Testis (tissue), 3 donors: ENCODE results near the gene GRIA4. TPM values are rescaled to one million over a fixed set of nuclear protein-coding genes. Genes with fewer than 3 reads are reported as not detected.

ENCODE experiments used
- DNase-seq: peaks from one replicate; pipeline ENCODE4 v3.0.0-alpha.2; 2019
- H3K27ac ChIP-seq, 2 donors: fragments of 200-600 bp; sonication (generic); one replicate each; pipeline ENCODE4 v1.5.1; 2019
- H3K27me3 ChIP-seq: fragments of 200-600 bp; sonication (generic); one replicate; pipeline ENCODE4 v1.5.1; 2019
- H3K36me3 ChIP-seq: fragments of 200-600 bp; sonication (generic); one replicate; pipeline ENCODE4 v1.5.1; 2017; ENCODE audit warnings: low read depth; ENCODE audit errors: missing control alignments
- H3K4me1 ChIP-seq: fragments of 200-600 bp; sonication (generic); one replicate; pipeline ENCODE4 v1.5.1; 2019
- H3K4me3 ChIP-seq, 2 donors: fragments of 200-600 bp; sonication (generic); one replicate each; pipeline ENCODE4 v1.5.1; 2017 to 2019
- H3K9me3 ChIP-seq: fragments of 200-600 bp; sonication (generic); one replicate; pipeline ENCODE4 v1.5.1; 2017
- POLR2A ChIP-seq: fragments of 450-650 bp; IDR thresholded peaks from one replicate; pipeline ENCODE4 v1.6.1; 2017; ENCODE audit warnings: antibody characterized with exemption, mild to moderate bottlenecking, moderate library complexity
- WGBS, 2 donors: methylation state at CpG; one replicate each; pipeline ENCODE4 v1.1.5; 2018; 5-methylcytosine and 5-hydroxymethylcytosine counted together
- intact Hi-C: fragments of 100-400 bp; cut with DNase I; formaldehyde crosslinking; loops from one replicate; pipeline ENCODE4 v1.15.1; 2023; ENCODE audit warnings: low total_unique reads
- polyA plus RNA-seq: library from polyadenylated mRNA; stranded (reverse); fragments of 350-450 nt; fragmentation: Illumina TruSeq; extraction: RNeasy Lipid Tissue Mini Kit (QIAGEN cat#74804); gene quantifications from one replicate; pipeline ENCODE4 v1.2.3, GENCODE V29; 2014; ENCODE audit warnings: low read depth, low replicate concordance; ENCODE audit not compliant: insufficient read depth
- small RNA-seq, 2 donors: library from RNA; depleted of rRNA; stranded (forward); fragments of <200 nt; gene quantifications; one replicate each; pipeline ENCODE3, GENCODE V24; 2016
- total RNA-seq, 2 donors: library from RNA; depleted of rRNA; stranded (reverse); fragments of >200 nt; gene quantifications; one replicate each; pipeline ENCODE4 v1.2.3, GENCODE V29; 2016
- TF ChIP-seq, protein P1 (sequence below), 3 experiments: fragments of 450-650 bp in 2 of 3; fragments of 200-600 bp in 1 of 3; sonication (generic) in 1 of 3; IDR thresholded peaks; one replicate each; pipeline ENCODE4 v1.5.1; 2016 to 2019; ENCODE audit warnings: antibody characterized with exemption in 3 of 3, mild to moderate bottlenecking in 2 of 3, moderate library complexity in 1 of 3

Gene GRIA4
- total and polyA plus RNA-seq, 3 donors from 2014 or later: 0.08 to 1.1 (median 0.18) TPM

DNA sequence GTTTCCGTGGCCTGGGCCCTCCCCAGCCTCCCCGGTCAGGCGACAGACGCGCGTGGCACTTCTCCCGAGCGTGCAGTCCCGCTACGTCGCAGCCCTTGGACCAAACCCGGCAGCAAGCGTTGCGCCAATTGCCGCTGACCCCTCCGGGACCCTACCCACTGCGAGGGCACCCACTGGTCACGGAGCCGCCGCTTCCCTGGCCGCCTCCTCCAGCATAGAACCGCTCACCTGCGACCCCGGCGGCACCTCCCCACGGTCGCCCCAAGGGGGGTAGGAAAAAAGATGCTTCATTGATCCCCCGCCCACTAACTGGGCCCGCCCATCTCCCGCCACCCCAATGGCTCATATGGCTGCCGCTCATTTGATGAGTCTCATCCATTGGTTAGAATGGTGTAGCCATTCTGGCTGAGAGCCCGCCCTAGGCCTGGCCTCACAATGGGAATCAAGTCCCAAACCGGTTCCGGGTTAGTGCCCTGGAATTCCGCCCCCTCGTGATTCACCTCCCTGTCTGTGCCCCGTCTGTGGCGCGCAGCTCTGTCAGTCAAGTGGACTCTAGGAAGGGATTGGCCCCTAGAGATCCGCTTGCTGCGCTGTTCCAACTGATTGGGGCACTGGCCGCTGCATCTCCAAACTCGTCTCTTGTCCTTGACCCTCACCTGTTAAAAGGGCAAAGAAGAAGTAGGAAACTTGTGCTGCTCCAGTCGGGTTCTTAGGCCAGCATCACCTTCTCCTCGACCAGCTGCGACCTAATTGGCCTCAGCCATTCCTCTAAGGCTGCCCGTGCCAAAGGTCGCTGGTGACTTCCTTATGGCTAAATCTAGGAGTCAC, 412.3 kb downstream of the GRIA4 start, which contains the start of gene MSANTD4:
TSS of gene MSANTD4 (minus strand) at position 274 of the 828 bp plus-strand sequence. CDS start 11,323 bp downstream, outside the sequence.
- H3K4me1 ChIP-seq: peaks cover 6% of the 10 kb centered on the region
- no peaks in the 10 kb centered on the region for H3K9me3 ChIP-seq
- no peaks in the 10 kb centered on the region for H3K27me3 ChIP-seq
- no peak for TF ChIP-seq POLR2A
- TF ChIP-seq, protein P1, sequence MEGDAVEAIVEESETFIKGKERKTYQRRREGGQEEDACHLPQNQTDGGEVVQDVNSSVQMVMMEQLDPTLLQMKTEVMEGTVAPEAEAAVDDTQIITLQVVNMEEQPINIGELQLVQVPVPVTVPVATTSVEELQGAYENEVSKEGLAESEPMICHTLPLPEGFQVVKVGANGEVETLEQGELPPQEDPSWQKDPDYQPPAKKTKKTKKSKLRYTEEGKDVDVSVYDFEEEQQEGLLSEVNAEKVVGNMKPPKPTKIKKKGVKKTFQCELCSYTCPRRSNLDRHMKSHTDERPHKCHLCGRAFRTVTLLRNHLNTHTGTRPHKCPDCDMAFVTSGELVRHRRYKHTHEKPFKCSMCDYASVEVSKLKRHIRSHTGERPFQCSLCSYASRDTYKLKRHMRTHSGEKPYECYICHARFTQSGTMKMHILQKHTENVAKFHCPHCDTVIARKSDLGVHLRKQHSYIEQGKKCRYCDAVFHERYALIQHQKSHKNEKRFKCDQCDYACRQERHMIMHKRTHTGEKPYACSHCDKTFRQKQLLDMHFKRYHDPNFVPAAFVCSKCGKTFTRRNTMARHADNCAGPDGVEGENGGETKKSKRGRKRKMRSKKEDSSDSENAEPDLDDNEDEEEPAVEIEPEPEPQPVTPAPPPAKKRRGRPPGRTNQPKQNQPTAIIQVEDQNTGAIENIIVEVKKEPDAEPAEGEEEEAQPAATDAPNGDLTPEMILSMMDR (IDR thresholded peaks at IDR 0.05): peak in 1 of 3 experiments; percentile 4
- DNase-seq: peak; percentile 100
- no peaks in the 10 kb centered on the region for H3K36me3 ChIP-seq
- H3K4me3 ChIP-seq: peak within 1 kb of the TSS; percentile 83 to 94
- WGBS, 2 donors: 1% methylated on average over 30 to 43 of the region's 48 CpGs
- peak within 1 kb of the TSS; percentile 79 to 81 for H3K27ac ChIP-seq
- intact Hi-C loops: no loop called here

DNA sequence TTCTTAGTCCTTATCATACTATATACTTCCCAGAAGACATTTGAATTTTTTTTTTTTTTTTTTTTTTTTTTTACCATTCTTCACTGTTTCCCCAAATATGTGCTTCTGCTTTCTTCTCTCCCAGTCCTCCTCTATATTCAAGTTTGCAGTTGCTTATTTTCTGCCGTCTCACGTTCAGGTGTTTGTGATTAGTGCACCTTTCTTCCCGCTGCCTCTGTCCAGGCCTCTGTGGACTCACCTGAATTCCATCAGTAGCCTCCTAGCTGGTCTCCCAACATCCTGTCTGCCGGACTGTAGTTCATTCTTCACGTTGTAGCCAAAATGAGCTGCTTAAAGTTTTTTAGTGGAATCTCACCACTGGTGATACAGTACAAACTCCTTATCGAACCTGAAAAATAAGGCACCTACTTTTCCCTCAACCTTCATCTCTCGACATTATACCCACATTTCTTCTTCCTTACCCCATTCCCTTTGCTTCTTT, 413.0 kb downstream of the GRIA4 start:
- H3K27ac ChIP-seq: peak overlapping the region; percentile 78 to 79
- peak overlapping the region; percentile 55 to 94 for H3K4me3 ChIP-seq
- no peak for DNase-seq
- peaks cover 6% of the 10 kb centered on the region for H3K4me1 ChIP-seq
- WGBS, 2 donors: 52 to 66% methylated on average over 7 of the region's 7 CpGs
- TF ChIP-seq, protein P1 (IDR thresholded peaks at IDR 0.05): no peak
- no peak for TF ChIP-seq POLR2A
- H3K36me3 ChIP-seq: no peaks in the 10 kb centered on the region
- intact Hi-C loops: no loop called here
- no peaks in the 10 kb centered on the region for H3K9me3 ChIP-seq
- no peaks in the 10 kb centered on the region for H3K27me3 ChIP-seq

DNA sequence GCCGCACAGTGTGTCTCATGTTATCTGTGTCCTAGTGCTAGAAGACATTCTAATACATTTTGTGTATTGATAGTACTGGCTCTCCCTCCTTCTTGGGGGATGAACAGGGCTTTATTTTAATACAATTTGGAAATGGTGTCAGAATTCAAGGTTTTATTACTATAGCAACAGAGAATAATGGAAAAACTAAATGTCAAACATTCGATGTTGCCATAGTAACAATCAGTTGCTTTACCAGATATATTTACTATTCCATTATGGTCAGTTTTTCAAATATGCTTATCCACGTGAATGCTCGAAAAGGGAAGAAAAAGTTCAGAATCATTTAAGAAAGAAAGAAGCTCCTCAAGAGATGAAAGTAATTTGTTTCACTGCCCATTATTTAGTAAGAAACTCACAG, 420.7 kb downstream of the GRIA4 start:
- no peak overlapping the region for H3K4me3 ChIP-seq
- no peaks in the 10 kb centered on the region for H3K4me1 ChIP-seq
- H3K9me3 ChIP-seq: no peaks in the 10 kb centered on the region
- intact Hi-C loops: no loop called here
- H3K27me3 ChIP-seq: no peaks in the 10 kb centered on the region
- no peak for TF ChIP-seq POLR2A
- TF ChIP-seq, protein P1 (IDR thresholded peaks at IDR 0.05): no peak
- H3K27ac ChIP-seq: no peak overlapping the region
- no peak for DNase-seq
- WGBS, 2 donors: 48 to 61% methylated on average over 4 of the region's 4 CpGs
- no peaks in the 10 kb centered on the region for H3K36me3 ChIP-seq

DNA sequence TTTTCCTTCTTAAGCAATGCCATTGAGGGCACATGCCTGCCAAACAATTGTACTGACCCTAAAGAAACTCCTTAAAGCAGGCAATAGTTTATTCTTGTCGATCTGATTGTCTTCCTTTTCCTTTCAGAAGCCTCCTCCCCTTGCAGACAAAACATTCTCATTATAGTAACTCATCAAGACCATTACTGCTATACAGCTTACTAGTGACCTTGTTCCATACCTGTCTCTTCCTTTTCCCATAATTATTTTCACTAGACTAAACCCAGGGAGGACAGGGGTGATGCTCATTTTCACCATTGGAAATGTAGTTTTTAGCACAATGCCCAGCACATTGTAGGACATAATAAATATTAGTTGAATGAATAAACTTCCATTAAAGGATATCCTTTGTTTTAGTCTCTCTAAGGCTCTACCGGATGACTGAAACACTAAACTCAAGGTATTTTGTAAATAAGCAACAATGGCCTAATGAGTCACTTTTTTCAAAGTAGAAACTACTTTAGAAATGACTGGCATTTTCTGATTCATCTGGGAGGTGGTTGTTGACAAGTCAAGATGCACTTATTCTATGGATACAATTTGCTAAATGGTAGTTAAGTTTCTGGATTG, 421.4 kb downstream of the GRIA4 start:
- intact Hi-C loops: no loop called here
- no peaks in the 10 kb centered on the region for H3K9me3 ChIP-seq
- no peaks in the 10 kb centered on the region for H3K36me3 ChIP-seq
- H3K4me1 ChIP-seq: no peaks in the 10 kb centered on the region
- 58 to 67% methylated on average over 2 of the region's 2 CpGs for WGBS, 2 donors
- no peak overlapping the region for H3K27ac ChIP-seq
- no peak for DNase-seq
- H3K27me3 ChIP-seq: no peaks in the 10 kb centered on the region
- no peak for TF ChIP-seq POLR2A
- TF ChIP-seq, protein P1 (IDR thresholded peaks at IDR 0.05): no peak
- H3K4me3 ChIP-seq: no peak overlapping the region

Small RNAs within 50 kb of the gene (small RNA-seq; reads per million reads assigned to genes)
- gene RNU4-55P: 0 reads per million in 2 donors
- gene RNU6-277P: 0 reads per million in 2 donors
